NCI-H1092 (cell line): ENCODE data around the gene BCLAF1.
"Not testable (repeated sequence)": the region's sequence is repeated elsewhere in the genome, so short reads cannot be mapped to it uniquely, and the experiment has no call there.

Source experiments
- DNase-seq: peaks from one replicate; lab custom pipeline; 2025; lab: John Stamatoyannopoulos, UW

BCLAF1 gene

GRCh38 chr6:136244061-136244616, 45.5 kb downstream of the BCLAF1 start:
- no peak for DNase-seq

- DNase-seq = no peak
Measured at GRCh38 chr6:136236466-136237293, 53.0 kb downstream of the BCLAF1 start.

- DNase-seq = no peak
Measured at GRCh38 chr6:136235233-136235564, 54.4 kb downstream of the BCLAF1 start.

GRCh38 chr6:136232701-136233100, 56.9 kb downstream of the BCLAF1 start:
- no peak for DNase-seq

GRCh38 chr6:136230219-136230853, 59.3 kb downstream of the BCLAF1 start:
- DNase-seq = no peak

GRCh38 chr6:136228814-136229213, 60.8 kb downstream of the BCLAF1 start:
- no peak for DNase-seq

GRCh38 chr6:136226674-136227377, 62.8 kb downstream of the BCLAF1 start:
- no peak for DNase-seq

- DNase-seq = peak; percentile 2
Measured at GRCh38 chr6:136226027-136226673, 63.5 kb downstream of the BCLAF1 start.

GRCh38 chr6:136225496-136225895, 64.2 kb downstream of the BCLAF1 start:
- no peak for DNase-seq

GRCh38 chr6:136224974-136225373, 64.7 kb downstream of the BCLAF1 start:
- DNase-seq = not testable (repeated sequence)

- DNase-seq = no peak
Measured at GRCh38 chr6:136216503-136217401, 72.9 kb downstream of the BCLAF1 start.

- DNase-seq = no peak
Measured at GRCh38 chr6:136213853-136214252, 75.8 kb downstream of the BCLAF1 start.

GRCh38 chr6:136213012-136213539, 76.6 kb downstream of the BCLAF1 start:
- no peak for DNase-seq

GRCh38 chr6:136212608-136213007, 77.0 kb downstream of the BCLAF1 start:
- no peak for DNase-seq

- no peak for DNase-seq
Measured at GRCh38 chr6:136210398-136211165, 79.1 kb downstream of the BCLAF1 start.

- DNase-seq = no peak
Measured at GRCh38 chr6:136209496-136209895, 80.2 kb downstream of the BCLAF1 start.

- DNase-seq = no peak
Measured at GRCh38 chr6:136208783-136209182, 80.9 kb downstream of the BCLAF1 start.
